Testis (tissue), 2 donors: ENCODE results near the gene DZANK1.

Experiments used
- POLR2A ChIP-seq: fragments of 450-650 bp; IDR thresholded peaks from one replicate; pipeline ENCODE4 v1.6.1; 2017; ENCODE audit warnings: antibody characterized with exemption, mild to moderate bottlenecking, moderate library complexity
- TF ChIP-seq, protein P1 (sequence below), 3 experiments: fragments of 450-650 bp in 2 of 3; fragments of 200-600 bp in 1 of 3; sonication (generic) in 1 of 3; IDR thresholded peaks; one replicate each; pipeline ENCODE4 v1.5.1; 2016 to 2019; ENCODE audit warnings: antibody characterized with exemption in 3 of 3, mild to moderate bottlenecking in 2 of 3, moderate library complexity in 1 of 3

DNA sequence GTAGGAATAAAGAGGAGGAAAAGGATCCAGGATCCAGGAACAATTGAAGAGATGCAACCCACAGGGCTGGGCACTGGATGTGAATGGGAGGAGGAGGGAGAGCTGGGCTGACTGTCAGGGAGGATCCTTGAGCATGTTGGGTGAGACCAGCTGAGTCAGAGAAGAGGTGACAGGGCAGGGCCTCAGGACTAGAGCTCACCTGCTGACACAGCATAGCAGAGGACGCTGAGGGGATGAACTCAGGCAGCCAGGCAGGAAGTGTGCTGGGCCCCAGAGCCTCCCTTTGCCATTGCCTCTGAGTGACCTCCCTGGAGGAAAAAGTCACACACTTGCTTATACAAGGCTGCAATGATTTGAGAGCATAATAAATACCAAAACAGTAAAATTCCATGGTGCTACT, 106.2 kb downstream of the DZANK1 start:
- TF ChIP-seq, protein P1, sequence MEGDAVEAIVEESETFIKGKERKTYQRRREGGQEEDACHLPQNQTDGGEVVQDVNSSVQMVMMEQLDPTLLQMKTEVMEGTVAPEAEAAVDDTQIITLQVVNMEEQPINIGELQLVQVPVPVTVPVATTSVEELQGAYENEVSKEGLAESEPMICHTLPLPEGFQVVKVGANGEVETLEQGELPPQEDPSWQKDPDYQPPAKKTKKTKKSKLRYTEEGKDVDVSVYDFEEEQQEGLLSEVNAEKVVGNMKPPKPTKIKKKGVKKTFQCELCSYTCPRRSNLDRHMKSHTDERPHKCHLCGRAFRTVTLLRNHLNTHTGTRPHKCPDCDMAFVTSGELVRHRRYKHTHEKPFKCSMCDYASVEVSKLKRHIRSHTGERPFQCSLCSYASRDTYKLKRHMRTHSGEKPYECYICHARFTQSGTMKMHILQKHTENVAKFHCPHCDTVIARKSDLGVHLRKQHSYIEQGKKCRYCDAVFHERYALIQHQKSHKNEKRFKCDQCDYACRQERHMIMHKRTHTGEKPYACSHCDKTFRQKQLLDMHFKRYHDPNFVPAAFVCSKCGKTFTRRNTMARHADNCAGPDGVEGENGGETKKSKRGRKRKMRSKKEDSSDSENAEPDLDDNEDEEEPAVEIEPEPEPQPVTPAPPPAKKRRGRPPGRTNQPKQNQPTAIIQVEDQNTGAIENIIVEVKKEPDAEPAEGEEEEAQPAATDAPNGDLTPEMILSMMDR (IDR thresholded peaks at IDR 0.05), result no peak
- TF ChIP-seq POLR2A, result no peak
